GM18951 (cell line): Measurements from ENCODE around the gene NAP1L1.

Source experiments
- POLR2A ChIP-seq: IDR thresholded peaks from 4 replicates; pipeline ENCODE4 v1.6.1; 2011; ENCODE audit warnings: mild to moderate bottlenecking; ENCODE audit not compliant: insufficient read length, insufficient read depth; ENCODE audit errors: extremely low read depth
- in situ Hi-C: fragments of 300-500 bp; cut with MboI; formaldehyde crosslinking; loops from one replicate; pipeline ENCODE4 v1.12.0; 2022; ENCODE audit warnings: low sequenced_read_pairs, mixed read lengths, inconsistent platforms; ENCODE audit not compliant: unreplicated experiment

NAP1L1 gene

GRCh38 chr12:76029982-76030340 is 54.5 kb downstream of the NAP1L1 start:
- in situ Hi-C loops = loop anchor here (10.0 kb wide), 1 partner anchor 495 kb away; no protein-coding TSS in a partner anchor
- no peak for TF ChIP-seq POLR2A

DNA sequence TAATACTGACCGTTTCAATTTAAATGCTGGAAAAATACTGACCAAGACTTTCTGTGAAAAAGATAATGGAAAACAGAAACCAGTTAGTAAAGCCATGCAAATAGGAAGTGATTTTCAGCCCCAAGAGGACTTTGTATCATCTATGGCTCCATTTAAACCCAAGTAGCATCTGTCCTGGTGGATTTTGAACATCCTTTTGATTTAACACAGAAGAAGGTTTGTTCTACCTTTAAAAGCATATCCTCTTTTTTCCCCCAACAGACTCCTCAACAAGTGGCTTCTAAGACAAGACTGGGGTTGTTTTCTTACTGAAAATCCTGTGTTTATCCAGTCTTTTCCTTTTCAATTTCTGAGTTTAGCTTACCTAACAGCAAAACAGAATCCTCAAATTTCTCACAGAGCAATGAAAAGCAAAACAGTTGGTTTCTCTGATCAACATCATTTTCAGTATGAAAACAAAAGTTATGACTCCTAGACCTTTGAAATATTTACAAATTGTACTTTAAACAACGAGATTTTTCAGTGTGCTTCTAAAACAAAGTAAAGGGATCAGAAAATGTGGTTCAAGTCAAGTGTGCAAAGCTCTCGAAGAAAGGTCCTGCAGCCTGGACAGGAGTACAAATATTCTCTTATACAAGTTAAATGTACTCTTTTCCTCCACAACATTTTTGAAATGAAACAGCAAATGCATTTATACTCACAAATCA is 55.8 kb downstream of the NAP1L1 start:
- in situ Hi-C loops = no loop called here
- TF ChIP-seq POLR2A = no peak

DNA sequence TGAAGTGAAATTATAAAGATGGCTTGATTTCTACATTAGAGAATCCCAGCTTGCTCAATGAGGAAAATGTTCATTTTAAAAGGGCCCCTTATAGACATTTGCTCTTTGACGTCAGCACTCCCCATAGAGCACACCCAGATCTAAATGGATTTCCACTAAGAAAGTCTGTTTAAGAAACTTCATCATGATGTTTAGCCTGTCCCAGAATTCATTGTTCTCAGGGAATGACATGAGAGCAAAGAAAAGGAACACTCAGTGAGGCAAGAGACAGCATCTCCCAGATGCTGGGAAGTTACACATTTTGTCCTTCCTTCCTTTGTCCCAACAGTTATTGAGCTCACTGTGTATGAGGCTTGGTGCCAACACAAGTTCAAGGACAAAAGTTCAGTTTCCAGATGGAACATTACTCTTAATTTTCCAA is 57.8 kb downstream of the NAP1L1 start:
- in situ Hi-C loops = no loop called here
- TF ChIP-seq POLR2A = no peak

GRCh38 chr12:76025601-76026575 is 58.6 kb downstream of the NAP1L1 start:
- in situ Hi-C loops = no loop called here
- no peak for TF ChIP-seq POLR2A

- no peak for TF ChIP-seq POLR2A
- in situ Hi-C loops = no loop called here
Observed at GRCh38 chr12:76024942-76025600, 59.4 kb downstream of the NAP1L1 start.

GRCh38 chr12:76024102-76024781 is 60.2 kb downstream of the NAP1L1 start:
- in situ Hi-C loops = no loop called here

DNA sequence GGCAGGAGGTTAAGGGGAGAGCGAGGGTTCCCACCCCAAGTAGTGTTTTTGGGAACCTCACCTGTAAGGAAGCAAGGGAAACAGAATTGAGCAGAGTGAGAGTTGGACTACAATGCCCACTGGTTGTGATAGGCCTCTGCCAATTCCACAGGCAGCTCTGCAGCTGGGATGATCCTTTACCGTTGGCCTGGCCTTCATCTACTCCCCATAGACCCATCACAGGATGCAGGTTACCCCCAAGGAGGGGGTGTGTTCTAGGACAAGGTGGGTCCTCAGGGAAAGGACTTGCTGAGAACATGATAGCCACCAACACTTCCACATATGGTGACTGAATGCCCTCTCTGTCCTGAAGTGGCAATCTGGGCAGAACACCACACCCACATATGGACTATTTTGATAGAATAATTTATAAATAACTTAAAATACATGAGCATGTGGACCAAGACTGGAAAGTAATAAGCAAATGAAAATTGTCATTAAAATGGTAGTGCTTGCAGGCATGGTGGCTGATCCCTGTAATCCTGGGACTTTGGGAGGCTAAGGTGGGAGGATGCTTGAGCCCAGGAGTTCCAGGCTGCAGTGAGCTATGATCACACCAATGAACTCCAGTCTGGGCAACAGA is 61.3 kb downstream of the NAP1L1 start:
- in situ Hi-C loops = no loop called here

More at GRCh38 chr12:76024102-76024781, 60.2 kb downstream of the NAP1L1 start:
- TF ChIP-seq POLR2A = no peak

GRCh38 chr12:76022506-76022905 is 62.0 kb downstream of the NAP1L1 start:
- TF ChIP-seq POLR2A = no peak
- in situ Hi-C loops = no loop called here

More for the DNA sequence above, 61.3 kb downstream of the NAP1L1 start:
- no peak for TF ChIP-seq POLR2A

- no peak for TF ChIP-seq POLR2A
- in situ Hi-C loops = no loop called here
Observed at GRCh38 chr12:76020731-76021672, 63.5 kb downstream of the NAP1L1 start.

DNA sequence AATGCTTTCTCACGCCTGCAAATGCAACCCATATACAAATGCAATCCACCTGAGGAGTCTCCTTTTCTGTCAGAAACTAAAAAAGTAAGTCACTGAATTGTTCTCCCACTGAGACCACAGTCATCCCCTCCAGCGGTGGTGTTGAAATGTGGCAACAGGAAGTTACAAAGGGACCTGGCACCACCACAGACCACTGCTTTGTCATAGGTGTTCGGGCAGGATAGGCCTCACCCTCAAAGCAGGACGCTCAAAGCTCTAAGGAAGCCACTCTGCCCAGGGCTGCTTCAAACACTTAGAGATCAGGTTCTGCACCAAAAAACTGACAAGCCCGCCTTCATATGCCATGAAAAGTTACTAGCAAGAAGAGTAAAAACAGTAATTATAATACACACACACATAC is 64.2 kb downstream of the NAP1L1 start:
- no peak for TF ChIP-seq POLR2A
- in situ Hi-C loops = no loop called here

DNA sequence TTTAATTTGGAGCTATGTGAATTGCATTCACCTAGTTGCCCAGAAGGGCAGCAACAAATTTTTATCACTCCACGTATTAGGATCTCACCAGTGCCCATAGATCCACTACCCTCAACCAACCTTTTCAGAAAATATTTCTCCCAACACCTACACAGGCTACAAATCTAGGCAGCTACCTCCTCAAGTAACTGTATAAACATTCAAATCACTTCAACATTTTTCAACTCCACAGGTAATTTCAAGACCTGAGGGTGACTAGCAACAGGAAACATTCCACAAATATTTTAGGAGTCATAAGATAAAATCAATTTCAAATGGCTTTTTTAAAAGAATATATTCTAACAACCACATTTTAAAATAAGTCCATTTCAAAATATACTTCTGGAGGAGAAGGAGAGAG is 65.8 kb downstream of the NAP1L1 start:
- in situ Hi-C loops = no loop called here
- TF ChIP-seq POLR2A = no peak
